HUES6 (cell line): ENCODE data around the gene DAPK2.

Experiments
- H3K27ac ChIP-seq: 2 replicates; pipeline ENCODE4 v1.7.0; 2013; ENCODE audit warnings: low read depth, mild to moderate bottlenecking, low read length, inconsistent platforms
- H3K27me3 ChIP-seq: 2 replicates; pipeline ENCODE4 v1.6.1; 2013; ENCODE audit warnings: low read length; ENCODE audit not compliant: control insufficient read depth, insufficient read depth
- H3K36me3 ChIP-seq: 2 replicates; pipeline ENCODE4 v1.6.1; 2013; ENCODE audit warnings: low read length; ENCODE audit not compliant: control insufficient read depth, insufficient read depth
- H3K4me1 ChIP-seq: 2 replicates; pipeline ENCODE4 v1.6.1; 2013; ENCODE audit warnings: low read length; ENCODE audit not compliant: control insufficient read depth, insufficient read depth
- H3K4me3 ChIP-seq: 2 replicates; pipeline ENCODE4 v1.5.1; 2013; ENCODE audit warnings: low read depth, low read length
- H3K9ac ChIP-seq: one replicate; pipeline ENCODE4 v1.6.1; 2013; ENCODE audit warnings: mild to moderate bottlenecking, low read length
- H3K9me3 ChIP-seq: 2 replicates; pipeline ENCODE4 v1.6.1; 2013; ENCODE audit warnings: low read depth, low read length; ENCODE audit not compliant: control insufficient read depth, insufficient read depth

DAPK2 gene

DNA sequence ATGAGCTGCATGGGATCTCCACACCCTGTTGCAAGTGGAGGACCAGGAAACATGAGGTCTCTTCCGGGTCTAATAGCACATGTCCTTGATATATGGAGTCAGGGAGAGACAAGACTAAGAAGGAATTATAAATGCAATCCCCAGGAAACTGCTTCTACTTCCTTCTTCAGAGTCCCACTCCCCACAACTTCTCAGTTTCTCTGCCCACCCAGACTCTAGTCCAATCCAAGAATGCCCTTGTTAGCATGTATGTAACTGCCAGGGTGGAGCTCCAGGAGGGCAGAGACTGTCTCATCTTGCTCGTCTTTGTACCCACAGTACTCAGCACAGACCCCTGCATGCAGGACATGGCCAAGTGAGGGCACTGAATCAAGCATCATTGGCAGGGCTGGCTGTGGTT is 8.3 kb downstream of the DAPK2 start:
- H3K27ac ChIP-seq, result no peak overlapping the region
- H3K4me1 ChIP-seq, result peaks cover 3% of the 10 kb centered on the region; the same call in 1 of the 2 replicates
- H3K27me3 ChIP-seq, result no peaks in the 10 kb centered on the region
- no peak overlapping the region for H3K4me3 ChIP-seq
- no peaks in the 10 kb centered on the region for H3K9me3 ChIP-seq
- H3K36me3 ChIP-seq, result no peaks in the 10 kb centered on the region
- H3K9ac ChIP-seq, result no peak overlapping the region

DNA sequence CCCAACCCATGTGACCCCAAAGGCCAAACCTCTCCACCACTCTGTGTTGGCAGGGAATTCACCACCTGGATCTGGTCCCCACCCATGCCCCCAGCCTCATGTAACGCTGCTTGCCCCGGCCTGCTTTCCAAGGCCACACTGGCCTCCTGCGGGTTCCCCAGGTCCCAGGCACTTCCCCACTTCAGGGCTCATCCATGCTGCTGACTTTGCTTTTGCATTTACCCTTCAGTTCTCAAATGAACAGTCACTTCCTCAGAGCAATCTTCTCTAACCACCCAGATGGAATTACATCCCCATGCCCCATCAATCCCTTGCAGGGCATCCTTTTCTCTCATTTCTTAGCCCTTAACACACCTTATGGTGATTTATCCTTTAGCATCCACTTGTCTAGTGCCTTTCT is 9.2 kb downstream of the DAPK2 start:
- Histone ChIP-seq H3K4me1 (peaks cover 3% of the 10 kb centered on the region; the same call in 1 of the 2 replicates), H3K27me3 (no peaks in the 10 kb centered on the region), H3K9me3 (no peaks in the 10 kb centered on the region), H3K4me3 (no peak overlapping the region), H3K27ac (no peak overlapping the region), H3K36me3 (no peaks in the 10 kb centered on the region), H3K9ac (no peak overlapping the region)

DNA sequence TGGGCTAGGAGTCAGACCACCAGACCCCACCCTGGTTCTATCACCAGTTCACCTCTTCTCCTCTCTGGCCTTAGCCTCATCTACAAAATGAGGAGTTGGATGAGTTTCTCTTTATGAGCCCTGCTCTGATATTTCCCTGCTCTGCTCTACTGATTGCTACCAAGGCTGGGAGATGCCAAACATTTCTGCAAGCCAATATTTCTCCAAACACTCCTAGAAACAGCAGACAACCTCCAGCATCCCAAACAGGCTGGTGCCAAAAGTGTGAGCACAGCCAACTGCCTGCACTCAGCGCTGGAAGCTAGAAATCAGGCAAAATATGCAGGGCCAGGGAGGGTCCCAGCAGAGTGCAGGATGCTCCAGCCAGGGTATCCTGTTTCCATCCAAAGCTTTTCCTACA is 10.8 kb downstream of the DAPK2 start:
- Histone ChIP-seq H3K4me3 (no peak overlapping the region), H3K4me1 (peaks cover 3% of the 10 kb centered on the region; the same call in 1 of the 2 replicates), H3K36me3 (no peaks in the 10 kb centered on the region), H3K9me3 (no peaks in the 10 kb centered on the region), H3K27me3 (no peaks in the 10 kb centered on the region), H3K9ac (no peak overlapping the region), H3K27ac (no peak overlapping the region)

DNA sequence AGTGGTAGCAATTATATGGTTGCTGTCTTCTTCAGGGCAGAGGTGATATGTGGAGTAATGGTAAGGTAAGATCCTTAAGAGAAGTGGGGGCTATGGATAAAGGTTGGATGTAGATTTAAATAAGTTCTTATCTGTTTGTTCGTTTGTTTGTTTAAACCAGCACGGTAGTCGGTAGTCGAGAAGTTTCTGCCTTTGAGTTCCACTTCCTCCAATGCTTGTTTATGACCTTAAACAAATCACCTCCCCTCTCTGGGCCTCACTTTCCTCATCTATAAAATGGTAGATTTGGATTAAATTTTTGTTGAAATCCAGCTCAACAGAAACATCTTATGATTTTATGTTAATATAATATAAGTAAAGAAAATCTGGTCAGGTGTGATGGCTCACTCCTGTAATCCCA is 11.8 kb downstream of the DAPK2 start:
- Histone ChIP-seq H3K4me3 (no peak overlapping the region), H3K9ac (no peak overlapping the region), H3K4me1 (peaks cover 3% of the 10 kb centered on the region; the same call in 1 of the 2 replicates), H3K27me3 (no peaks in the 10 kb centered on the region), H3K9me3 (no peaks in the 10 kb centered on the region), H3K36me3 (no peaks in the 10 kb centered on the region), H3K27ac (no peak overlapping the region)

- no peaks in the 10 kb centered on the region for H3K36me3 ChIP-seq
- no peak overlapping the region for H3K9ac ChIP-seq
These were observed 14.0 kb downstream of the DAPK2 start for GRCh38 chr15:64032329-64032728.

DNA sequence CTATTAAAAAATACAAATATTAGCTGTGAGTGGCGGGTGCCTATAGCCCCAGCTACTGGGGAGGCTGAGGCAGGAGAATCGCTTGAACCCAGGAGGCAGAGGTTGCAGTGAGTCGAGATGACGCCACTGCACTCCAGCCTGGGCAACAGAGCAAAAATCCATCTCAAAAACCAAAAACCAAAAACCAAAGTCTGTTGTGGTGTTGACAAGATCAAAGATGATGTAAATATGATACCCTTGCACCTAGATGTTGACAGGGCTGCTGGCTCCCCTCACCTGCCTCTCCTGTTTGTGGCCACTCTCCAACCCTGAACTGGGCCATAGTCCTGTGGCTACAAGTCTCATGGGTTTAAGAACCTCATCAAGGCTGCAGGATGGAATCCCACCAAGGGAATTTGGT is 16.2 kb downstream of the DAPK2 start:
- H3K36me3 ChIP-seq, result no peaks in the 10 kb centered on the region
- H3K27me3 ChIP-seq, result no peaks in the 10 kb centered on the region
- no peaks in the 10 kb centered on the region for H3K9me3 ChIP-seq
- no peak overlapping the region for H3K4me3 ChIP-seq
- H3K9ac ChIP-seq, result no peak overlapping the region
- no peaks in the 10 kb centered on the region for H3K4me1 ChIP-seq
- H3K27ac ChIP-seq, result no peak overlapping the region

More at GRCh38 chr15:64032329-64032728, 14.0 kb downstream of the DAPK2 start:
- no peaks in the 10 kb centered on the region for H3K9me3 ChIP-seq
- H3K27me3 ChIP-seq, result no peaks in the 10 kb centered on the region
- no peak overlapping the region for H3K4me3 ChIP-seq
- no peak overlapping the region for H3K27ac ChIP-seq
- no peaks in the 10 kb centered on the region for H3K4me1 ChIP-seq

DNA sequence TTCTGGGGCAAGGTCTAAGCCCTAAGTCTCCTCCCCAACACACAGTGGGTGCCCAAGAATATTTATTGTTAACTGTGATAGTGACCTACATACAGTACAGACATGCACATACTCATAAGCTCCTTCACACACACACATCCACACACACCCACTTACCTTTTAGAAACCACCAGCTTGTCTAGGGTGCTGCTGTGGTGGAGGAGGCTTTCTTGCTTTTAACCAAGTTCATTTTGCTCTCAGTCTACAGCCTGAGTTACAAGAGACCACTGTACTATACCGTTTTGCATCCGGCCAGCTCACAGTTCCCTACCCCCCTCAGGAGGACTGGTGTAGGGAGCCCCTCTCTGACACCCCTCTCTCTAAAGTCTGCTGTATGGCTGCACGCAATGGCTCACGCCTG is 16.7 kb downstream of the DAPK2 start:
- Histone ChIP-seq H3K27me3 (no peaks in the 10 kb centered on the region), H3K4me3 (no peak overlapping the region), H3K27ac (no peak overlapping the region), H3K4me1 (peaks cover 2% of the 10 kb centered on the region; the same call in 1 of the 2 replicates), H3K9ac (no peak overlapping the region), H3K9me3 (no peaks in the 10 kb centered on the region), H3K36me3 (no peaks in the 10 kb centered on the region)

- Histone ChIP-seq H3K27ac (no peak overlapping the region), H3K27me3 (no peaks in the 10 kb centered on the region), H3K4me1 (peaks cover 7% of the 10 kb centered on the region), H3K36me3 (no peaks in the 10 kb centered on the region), H3K9me3 (no peaks in the 10 kb centered on the region), H3K4me3 (no peak overlapping the region), H3K9ac (no peak overlapping the region)
These were observed 17.2 kb downstream of the DAPK2 start for GRCh38 chr15:64029110-64029509.

DNA sequence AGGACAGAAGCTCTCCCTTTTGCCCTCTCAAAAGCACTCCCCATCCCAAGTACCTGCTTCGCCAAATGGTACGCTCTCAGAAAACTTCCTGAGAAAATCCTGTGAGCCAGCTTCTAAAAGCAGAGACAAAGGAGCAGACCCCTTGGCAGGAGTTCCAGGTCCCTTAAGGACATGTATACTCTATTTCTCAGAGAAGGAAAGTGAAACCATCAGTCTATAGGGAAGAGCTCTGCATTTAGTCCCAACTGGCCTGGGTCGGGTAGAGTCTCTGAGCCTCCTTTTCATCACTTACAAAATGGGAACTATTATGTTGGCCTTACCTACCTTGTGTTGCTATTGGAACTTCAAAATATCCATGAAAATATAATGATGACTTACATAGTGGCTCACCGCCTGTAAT is 19.7 kb downstream of the DAPK2 start:
- Histone ChIP-seq H3K27ac (no peak overlapping the region), H3K9ac (no peak overlapping the region), H3K27me3 (no peaks in the 10 kb centered on the region), H3K36me3 (no peaks in the 10 kb centered on the region), H3K4me3 (no peak overlapping the region), H3K4me1 (peaks cover 17% of the 10 kb centered on the region), H3K9me3 (no peaks in the 10 kb centered on the region)

DNA sequence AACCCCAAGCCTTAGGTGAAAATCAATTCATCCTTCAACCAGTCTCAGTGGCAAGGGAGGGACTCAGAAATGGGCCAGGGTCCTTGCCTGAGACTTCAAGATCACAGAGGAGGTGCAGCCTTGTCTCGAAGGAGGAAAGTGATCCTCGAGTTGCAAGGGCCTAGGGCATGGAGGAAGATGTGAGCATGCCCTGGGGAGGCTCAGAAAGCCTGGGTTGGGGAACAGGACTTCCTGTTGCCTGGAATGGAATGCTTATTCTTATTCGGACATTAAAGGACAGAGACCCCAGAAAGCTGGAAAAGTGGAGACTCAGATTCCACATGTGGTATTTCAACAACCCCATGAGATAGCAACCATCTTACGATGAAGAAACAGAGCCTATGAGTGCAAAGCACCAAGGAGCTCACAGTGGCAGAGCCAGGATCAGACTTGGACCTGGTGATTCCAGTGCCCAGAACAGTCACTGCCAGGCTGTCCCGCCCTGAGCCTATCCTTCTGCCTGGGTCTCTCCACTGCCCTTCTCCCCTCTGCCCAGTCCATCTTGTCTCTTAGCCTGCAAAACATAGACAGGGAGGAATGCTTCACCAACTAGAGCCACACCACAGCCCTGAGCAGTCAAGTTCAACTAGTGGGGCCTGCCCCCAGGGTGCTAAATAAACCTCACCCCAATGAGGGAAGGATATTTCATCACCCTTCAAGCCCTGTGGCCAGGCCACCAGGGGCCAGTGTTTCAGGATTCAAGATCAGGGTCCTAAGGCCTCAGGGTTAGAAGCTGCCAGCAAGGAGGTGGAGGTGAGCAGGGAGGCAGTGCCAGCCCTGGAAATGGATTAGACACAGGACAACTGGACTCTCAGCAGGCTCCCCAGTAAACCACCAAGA is 21.9 kb downstream of the DAPK2 start:
- no peak overlapping the region for H3K9ac ChIP-seq
- no peak overlapping the region; the same call in 1 of the 2 replicates for H3K27ac ChIP-seq
- no peak overlapping the region for H3K4me3 ChIP-seq
- no peaks in the 10 kb centered on the region for H3K9me3 ChIP-seq
- H3K27me3 ChIP-seq, result no peaks in the 10 kb centered on the region
- H3K4me1 ChIP-seq, result peaks cover 17% of the 10 kb centered on the region
- no peaks in the 10 kb centered on the region for H3K36me3 ChIP-seq

- H3K27me3 ChIP-seq, result no peaks in the 10 kb centered on the region
- no peak overlapping the region for H3K27ac ChIP-seq
- no peaks in the 10 kb centered on the region for H3K36me3 ChIP-seq
- no peaks in the 10 kb centered on the region for H3K9me3 ChIP-seq
- H3K9ac ChIP-seq, result no peak overlapping the region
- peaks cover 17% of the 10 kb centered on the region for H3K4me1 ChIP-seq
- H3K4me3 ChIP-seq, result no peak overlapping the region
These were observed 23.1 kb downstream of the DAPK2 start for GRCh38 chr15:64023220-64023619.
